ENCODE results near the gene ETV4.
"Not testable (repeated sequence)": the region's sequence is repeated elsewhere in the genome, so short reads cannot be mapped to it uniquely, and the experiment has no call there.

GRCh38 chr17:43509440-43509839 is 36.7 kb downstream of the ETV4 start:
- not testable (repeated sequence) for TF ChIP-seq CTCF, POLR2A (IDR thresholded peaks at IDR 0.05)

Data from esophagus squamous epithelium (tissue), 4 donors.